Measurements from ENCODE around the gene CUL5.

GRCh38 chr11:108112057-108112456 lies 103.4 kb downstream of the CUL5 start:
- TF ChIP-seq CTCF (optimal IDR thresholded peaks at IDR 0.05 in 1 of 3, IDR thresholded peaks at IDR 0.05 in 1 of 3, conservative IDR thresholded peaks at IDR 0.05 in 1 of 3; ENCODE audit: extremely low read depth in 1 of 3, insufficient read depth in 2 of 3, low read length in 3 of 3) (no peak), EZH2 (IDR thresholded peaks at IDR 0.05; ENCODE audit: low read length) (no peak)
